Psoas muscle (tissue), 8 donors: ENCODE data around the gene RTP5. TPM values are rescaled to one million over a fixed set of nuclear protein-coding genes. Genes with fewer than 3 reads are reported as not detected.

Experiments
- ATAC-seq, 4 donors: fragments of 200-7000 bp; cut with Tn5 transposase; one replicate each; pipeline ENCODE4 v1.9.1; 2020; ENCODE audit warnings: moderate library complexity in 3 of 4, mild to moderate bottlenecking in 2 of 4
- DNase-seq, 2 donors: peaks; one replicate each; pipeline ENCODE4 v3.0.0-alpha.2; 2020
- H3K27ac ChIP-seq: fragments of 200-600 bp; one replicate; pipeline ENCODE4 v1.8.0; 2022
- H3K27me3 ChIP-seq, 3 donors: fragments of 200-600 bp in 1 of 3; one replicate each; pipeline versions ENCODE4 v1.6.1 to v1.8.0; 2013 to 2022; ENCODE audit warnings: low read length in 2 of 3, mild to moderate bottlenecking in 2 of 3, moderate library complexity in 1 of 3; ENCODE audit not compliant: insufficient read depth in 3 of 3
- H3K36me3 ChIP-seq, 2 donors: fragments of 200-600 bp in 1 of 2; one replicate each; pipeline versions ENCODE4 v1.6.1 to v1.8.0; 2013 to 2022; ENCODE audit warnings: low read depth in 1 of 2, mild to moderate bottlenecking in 1 of 2, moderate library complexity in 1 of 2; ENCODE audit not compliant: insufficient read depth in 1 of 2
- H3K4me1 ChIP-seq: fragments of 200-600 bp; one replicate; pipeline ENCODE4 v1.8.0; 2022
- H3K4me3 ChIP-seq: fragments of 200-600 bp; one replicate; pipeline ENCODE4 v1.8.0; 2022; ENCODE audit warnings: mild to moderate bottlenecking
- H3K9me3 ChIP-seq: fragments of 200-600 bp; one replicate; pipeline ENCODE4 v1.8.0; 2022
- CTCF ChIP-seq: fragments of 200-600 bp; IDR thresholded peaks from one replicate; pipeline ENCODE4 v1.8.0; 2022; ENCODE audit warnings: antibody characterized with exemption
- WGBS, 3 donors: extraction: QIAGEN DNeasy Blood & Tissue Kit; methylation state at CpG; one replicate each; pipeline versions ENCODE4 v1.1.6 to v1.1.7; 2013; 5-methylcytosine and 5-hydroxymethylcytosine counted together
- intact Hi-C, 2 donors: fragments of 100-400 bp; cut with DNase I; formaldehyde crosslinking; loops; one replicate each; pipeline versions ENCODE4 v1.11.0 to v1.14.2; 2022
- polyA plus RNA-seq, 3 donors: library from polyadenylated mRNA; stranded (reverse); fragments of 200-250 nt; gene quantifications; one replicate each; pipeline ENCODE4 v1.2.3, GENCODE V29; 2013
- total RNA-seq, 4 donors: library from RNA; stranded (reverse); fragmentation: NEBNext Ultra II Directional in 2 of 4; extraction: Animal tissue kit (Norgen Biotek cat#: 25700) in 2 of 4; gene quantifications; one replicate each; pipeline versions ENCODE4 v1.2.1 to v1.2.4, GENCODE V29; 2021 to 2023
- donor health status: healthy with polysubstance abuse.
- donor health status: DM: no; HTN: no; CAD: no; lungs with moderate emphysema.
- donor health status: Bipolar disorder and iron deficiency.
- donor health status: healthy.
- donor health status: DM: yes; HTN: yes; CAD: no.
- donor health status: DM: no; HTN: no; CAD: no.
- donor health status: DM: no; HTN: no; CAD: no.
- donor health status: DM: yes; HTN: yes; CAD: no.

RTP5 gene
- total and polyA plus RNA-seq, 7 donors = 0.01 TPM; not detected in 6

- Histone ChIP-seq H3K9me3 (no peaks in the 10 kb centered on the region), H3K36me3 (no peaks in the 10 kb centered on the region), H3K4me1 (no peaks in the 10 kb centered on the region), H3K27ac (no peak overlapping the region), H3K27me3 (no peaks in the 10 kb centered on the region), H3K4me3 (no peak overlapping the region)
- intact Hi-C loops = no loop called here
- TF ChIP-seq CTCF = no peak
- DNase-seq (no peak), ATAC-seq (no peak)
- 91 to 98% (median 93%) methylated on average over 15 to 16 of the region's 16 CpGs for WGBS, 3 donors
Observed at GRCh38 chr2:241849616-241850543, 19.6 kb upstream of the RTP5 start.

- H3K27me3 ChIP-seq = no peaks in the 10 kb centered on the region
- no peak for DNase-seq
- no peak overlapping the region for H3K27ac ChIP-seq
- no peaks in the 10 kb centered on the region for H3K4me1 ChIP-seq
- ATAC-seq = no peak
- intact Hi-C loops = no loop called here
- WGBS, 3 donors = 92 to 93% (median 93%) methylated on average over 22 to 27 of the region's 27 CpGs
- TF ChIP-seq CTCF = no peak
- no peaks in the 10 kb centered on the region for H3K36me3 ChIP-seq
- H3K9me3 ChIP-seq = no peaks in the 10 kb centered on the region
- no peak overlapping the region for H3K4me3 ChIP-seq
Observed at GRCh38 chr2:241850544-241851324, 18.8 kb upstream of the RTP5 start.

GRCh38 chr2:241851325-241852115 lies 18.0 kb upstream of the RTP5 start:
- ATAC-seq (no peak), DNase-seq (no peak)
- 93 to 94% (median 94%) methylated on average over 24 to 26 of the region's 26 CpGs for WGBS, 3 donors
- Histone ChIP-seq H3K27ac (no peak overlapping the region), H3K9me3 (no peaks in the 10 kb centered on the region), H3K36me3 (no peaks in the 10 kb centered on the region), H3K27me3 (no peaks in the 10 kb centered on the region), H3K4me1 (no peaks in the 10 kb centered on the region), H3K4me3 (no peak overlapping the region)
- no peak for TF ChIP-seq CTCF
- intact Hi-C loops = no loop called here

- TF ChIP-seq CTCF = no peak
- intact Hi-C loops = no loop called here
- 89 to 95% (median 92%) methylated on average over 38 to 39 of the region's 39 CpGs for WGBS, 3 donors
- Histone ChIP-seq H3K9me3 (no peaks in the 10 kb centered on the region), H3K36me3 (no peaks in the 10 kb centered on the region), H3K27ac (no peak overlapping the region), H3K27me3 (no peaks in the 10 kb centered on the region), H3K4me1 (no peaks in the 10 kb centered on the region), H3K4me3 (no peak overlapping the region)
- DNase-seq (peak in 1 of 2 donors; percentile 11), ATAC-seq (no peak)
Observed at GRCh38 chr2:241852116-241852980, 17.2 kb upstream of the RTP5 start.
